NCI-H2081 treated with DMSO at 0.1 percent for 48 hours (cell line): ENCODE data around the gene PDLIM5.
"Not testable (repeated sequence)": the region's sequence is repeated elsewhere in the genome, so short reads cannot be mapped to it uniquely, and the experiment has no call there.

Experiments
- DNase-seq: peaks from one replicate; lab custom pipeline; 2025; lab: John Stamatoyannopoulos, UW

Gene PDLIM5

DNA sequence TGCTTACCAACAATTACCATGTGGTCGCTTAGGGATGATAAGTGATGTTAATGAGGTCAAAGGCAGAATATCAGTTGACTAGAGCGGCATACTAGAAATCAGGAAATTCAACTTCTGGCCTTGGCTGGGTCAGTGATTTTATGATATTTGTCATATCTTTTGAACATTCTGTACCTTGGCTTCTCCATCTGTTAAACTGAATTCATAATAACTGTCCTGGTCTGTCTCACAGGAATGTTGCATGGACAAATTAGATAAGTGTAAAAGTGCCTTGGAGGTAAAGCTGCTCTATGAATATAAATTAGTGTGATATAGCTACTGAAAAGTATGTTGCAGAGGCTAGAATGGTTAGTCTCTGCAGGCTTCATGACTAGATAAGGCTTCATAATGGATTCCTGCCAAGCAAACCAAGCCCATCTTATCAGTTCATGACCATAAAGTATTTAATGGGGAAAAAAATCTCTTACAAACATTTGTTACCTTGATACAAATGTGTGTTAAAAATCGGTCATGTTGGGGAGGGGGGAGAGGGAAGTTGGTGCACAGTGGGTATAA is 201.4 kb downstream of the PDLIM5 start:
- DNase-seq = no peak

DNA sequence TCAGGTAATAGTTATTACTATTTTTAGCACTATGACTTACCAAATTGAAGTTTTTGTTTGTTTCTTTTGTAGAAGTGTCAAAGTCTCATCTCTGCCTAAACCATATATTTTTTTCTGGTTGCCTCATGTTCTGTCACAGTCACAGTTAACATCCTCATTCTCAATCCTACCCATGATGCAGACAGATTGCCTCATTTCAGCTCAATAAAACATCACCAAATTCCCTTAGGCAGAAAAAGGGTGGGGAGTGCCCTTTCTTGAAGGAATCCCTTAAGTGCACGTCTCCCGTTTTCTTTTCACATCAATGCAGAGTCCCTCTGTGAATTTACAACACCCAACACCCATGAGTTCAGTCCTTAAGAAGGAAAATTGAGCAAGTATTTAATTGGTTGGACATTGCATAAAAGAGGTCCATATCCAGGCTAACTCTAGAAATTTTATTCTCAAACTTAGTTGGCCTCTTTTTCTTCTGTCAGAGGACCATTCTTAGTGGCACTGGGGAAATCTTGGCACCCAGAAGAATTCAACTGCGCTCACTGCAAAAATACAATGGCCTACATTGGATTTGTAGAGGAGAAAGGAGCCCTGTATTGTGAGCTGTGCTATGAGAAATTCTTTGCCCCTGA is 202.4 kb downstream of the PDLIM5 start:
- no peak for DNase-seq

DNA sequence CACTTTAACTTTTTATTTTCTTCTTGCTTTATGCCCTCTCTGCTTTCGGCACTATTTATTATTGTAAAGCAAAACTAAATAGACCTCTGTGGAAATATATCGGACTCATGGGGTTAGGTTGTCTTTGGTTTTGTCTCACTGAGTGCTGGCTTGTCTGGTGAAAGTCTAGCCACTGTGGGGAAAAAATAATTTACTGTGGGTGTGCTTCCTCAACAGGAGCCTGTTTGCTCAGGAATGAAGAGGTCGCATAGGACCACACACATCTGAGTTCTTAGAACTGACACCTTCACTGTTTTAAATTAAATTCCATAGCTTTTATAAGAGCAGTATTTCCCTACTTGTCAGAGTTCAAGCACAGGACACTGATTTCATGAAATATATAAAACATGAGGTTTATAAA is 203.0 kb downstream of the PDLIM5 start:
- DNase-seq = no peak

DNA sequence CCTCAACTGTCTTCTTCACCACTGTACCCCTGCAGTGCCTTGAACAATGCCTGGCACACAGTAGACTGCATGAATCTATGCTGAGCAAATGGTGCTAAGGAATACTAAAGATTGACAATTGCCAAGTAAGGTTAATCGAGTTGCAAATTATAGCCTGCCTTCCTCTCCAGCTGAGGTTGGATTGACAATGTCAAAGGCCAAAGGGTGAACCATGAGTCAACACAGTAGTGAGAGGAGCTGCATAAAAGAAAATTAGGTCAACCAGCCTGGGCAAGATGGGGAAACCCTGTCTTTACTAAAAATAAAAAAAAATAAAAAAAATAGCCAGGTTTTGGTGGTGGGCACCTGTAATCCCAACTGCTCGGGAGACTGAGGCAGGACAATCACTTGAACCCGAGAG is 208.9 kb downstream of the PDLIM5 start:
- DNase-seq = no peak

DNA sequence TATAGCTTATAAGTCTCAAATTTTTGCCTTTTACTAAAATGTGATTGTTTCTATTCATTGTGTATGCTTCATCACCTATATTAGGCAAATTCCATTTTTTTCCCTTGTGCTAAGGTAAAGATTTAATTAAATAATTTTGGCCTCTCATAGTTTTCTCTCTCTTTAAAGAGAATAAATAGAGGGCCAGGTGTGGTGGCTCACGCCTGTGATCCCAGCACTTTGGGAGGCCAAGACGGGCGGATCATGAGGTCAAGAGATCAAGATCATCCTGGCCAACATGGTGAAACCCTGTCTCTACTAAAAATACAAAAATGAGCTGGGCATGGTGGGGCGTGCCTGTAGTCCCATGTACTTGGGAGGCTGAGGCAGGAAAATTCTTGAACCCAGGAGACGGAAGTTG is 213.3 kb downstream of the PDLIM5 start:
- DNase-seq = not testable (repeated sequence)

DNA sequence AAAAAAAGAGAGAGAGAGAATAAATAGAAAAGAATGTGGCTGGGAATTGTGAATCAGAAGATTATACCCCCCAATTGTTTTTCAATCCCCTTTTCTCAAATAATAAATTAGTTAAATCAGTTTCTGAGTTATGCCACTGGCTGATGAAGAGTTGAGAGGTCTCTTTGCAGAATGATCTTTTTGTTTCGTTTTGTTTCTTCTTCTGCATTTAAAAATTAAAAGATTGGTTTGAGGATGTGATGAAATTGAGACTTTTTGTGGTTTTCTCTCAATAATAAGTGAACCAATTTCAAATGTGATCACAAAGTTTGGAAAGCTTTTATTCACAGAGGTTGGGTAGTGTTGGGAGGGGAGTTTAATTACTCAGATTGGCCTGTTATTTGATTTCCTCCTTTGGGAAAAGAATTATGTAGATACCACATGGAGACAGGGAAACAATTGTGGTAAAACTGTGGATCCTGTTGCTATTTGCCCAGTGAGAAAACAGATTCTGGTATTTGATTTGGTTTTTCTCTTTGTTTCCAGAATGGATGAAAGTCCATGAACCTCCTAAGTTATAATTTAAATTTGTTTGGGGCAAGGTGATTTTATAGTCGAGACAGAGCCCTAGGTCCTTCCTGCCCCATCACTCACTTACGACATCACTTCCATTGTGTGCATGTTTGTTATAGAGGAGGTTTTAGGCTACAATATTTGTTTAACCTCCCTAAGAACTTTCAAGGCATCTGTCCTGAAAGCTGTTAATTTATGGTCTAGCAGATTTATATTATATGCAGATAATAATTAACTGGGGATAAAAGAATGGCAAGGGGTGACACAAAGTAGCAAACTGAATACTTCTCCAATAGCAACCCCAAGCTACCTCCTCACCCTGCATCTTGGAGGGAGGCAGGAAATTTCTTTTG is 214.0 kb downstream of the PDLIM5 start:
- peak; percentile 54 for DNase-seq

DNA sequence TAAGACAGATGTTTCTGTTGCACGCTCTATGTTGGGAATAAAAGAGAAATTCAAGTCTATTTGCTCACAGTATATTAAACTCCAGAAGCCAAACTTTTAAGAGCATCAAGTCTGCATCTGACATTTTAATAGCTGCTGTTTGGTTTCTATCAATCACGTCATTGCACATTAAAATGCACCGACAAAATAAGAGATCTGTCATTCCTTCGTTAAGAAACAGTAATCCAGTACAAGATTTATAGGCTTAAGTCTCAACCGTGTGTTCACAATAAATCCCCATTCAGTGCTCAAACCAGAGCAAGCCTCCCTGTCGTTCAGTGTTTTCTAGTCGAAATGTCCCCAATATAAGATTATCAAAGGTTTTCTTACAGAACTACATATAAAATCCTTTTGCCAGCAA is 217.0 kb downstream of the PDLIM5 start:
- DNase-seq = no peak

DNA sequence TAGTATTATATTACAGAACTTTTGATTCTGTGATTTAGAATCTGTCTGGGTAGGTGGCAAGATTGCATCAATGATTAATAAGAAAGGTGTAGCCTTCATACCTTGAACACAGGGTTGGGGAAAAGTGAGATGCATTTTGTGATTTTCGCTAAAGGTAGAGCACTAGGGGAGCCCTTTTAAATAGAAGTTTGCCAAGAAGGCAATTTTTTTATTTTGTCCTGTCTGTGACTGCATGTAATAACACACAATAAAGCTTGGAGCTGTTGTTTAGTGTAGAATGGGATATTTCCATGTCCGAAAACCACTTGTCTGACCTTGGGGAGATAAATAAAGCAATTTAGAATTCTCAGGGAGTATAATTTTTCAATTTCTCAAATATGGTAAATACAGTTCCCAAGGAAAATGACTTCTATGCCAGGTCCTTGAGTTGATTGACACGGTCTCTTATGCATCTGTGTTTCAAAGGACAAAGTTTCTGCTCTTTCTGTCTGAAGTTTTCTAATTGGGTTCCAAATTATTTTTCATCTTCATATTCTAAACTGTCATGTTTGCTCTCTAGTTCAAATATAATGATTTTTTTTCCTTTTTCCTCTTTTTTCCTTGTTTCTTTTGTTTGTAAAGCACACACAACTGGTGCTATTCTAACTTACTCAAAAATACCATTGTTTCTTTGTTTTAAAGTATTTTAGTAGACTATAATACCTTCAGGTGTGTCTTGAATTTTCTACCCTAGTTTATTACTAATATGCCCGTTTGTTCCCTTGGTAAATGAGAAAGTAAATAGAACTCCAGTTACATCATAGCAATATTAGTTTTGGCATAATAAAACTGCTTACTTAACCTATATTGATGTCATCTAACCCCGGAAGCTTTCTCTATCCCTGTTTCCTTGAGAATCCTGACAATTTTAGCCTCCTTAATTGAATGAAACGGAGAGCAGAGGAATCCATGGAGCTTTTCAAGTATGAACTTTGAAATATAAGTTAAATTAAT is 218.2 kb downstream of the PDLIM5 start:
- no peak for DNase-seq

DNA sequence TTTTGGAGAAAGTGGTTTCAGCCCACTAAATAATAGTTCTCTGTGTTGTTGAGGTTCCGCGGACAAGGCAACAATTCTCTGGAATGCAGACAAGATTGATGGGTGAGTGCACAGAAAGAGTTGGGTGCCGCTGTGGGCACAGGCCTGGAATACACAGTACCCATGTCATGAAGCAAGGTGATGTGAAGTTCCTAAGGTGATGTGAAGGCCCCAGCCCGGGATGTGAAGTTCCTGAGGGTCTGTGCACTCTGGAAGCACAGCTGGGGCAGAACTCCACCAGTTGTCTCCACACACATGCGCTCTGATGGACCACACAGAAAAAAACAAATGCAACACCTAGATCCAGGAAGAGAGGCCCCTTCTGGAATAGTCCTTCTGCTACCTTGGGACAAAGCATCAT is 219.4 kb downstream of the PDLIM5 start:
- no peak for DNase-seq

DNA sequence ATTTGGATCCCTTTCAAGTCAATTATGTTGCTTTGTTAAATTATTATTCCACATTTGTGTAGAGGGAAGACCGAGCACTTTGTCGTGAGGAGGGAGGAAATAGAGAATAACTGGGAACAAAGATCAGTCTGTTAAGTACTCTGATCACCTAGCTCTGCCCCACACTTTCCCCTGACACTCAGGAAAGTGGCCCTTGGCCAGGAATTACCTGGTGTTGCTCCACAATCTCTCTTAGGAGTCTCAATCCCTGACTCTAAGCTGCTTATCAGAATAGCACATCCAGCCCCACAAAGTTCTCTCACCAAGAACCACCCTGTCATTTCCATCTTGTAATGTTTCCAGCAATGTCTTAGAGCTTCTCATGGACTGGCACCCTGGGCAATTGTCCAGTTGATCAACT is 222.2 kb downstream of the PDLIM5 start:
- no peak for DNase-seq

DNA sequence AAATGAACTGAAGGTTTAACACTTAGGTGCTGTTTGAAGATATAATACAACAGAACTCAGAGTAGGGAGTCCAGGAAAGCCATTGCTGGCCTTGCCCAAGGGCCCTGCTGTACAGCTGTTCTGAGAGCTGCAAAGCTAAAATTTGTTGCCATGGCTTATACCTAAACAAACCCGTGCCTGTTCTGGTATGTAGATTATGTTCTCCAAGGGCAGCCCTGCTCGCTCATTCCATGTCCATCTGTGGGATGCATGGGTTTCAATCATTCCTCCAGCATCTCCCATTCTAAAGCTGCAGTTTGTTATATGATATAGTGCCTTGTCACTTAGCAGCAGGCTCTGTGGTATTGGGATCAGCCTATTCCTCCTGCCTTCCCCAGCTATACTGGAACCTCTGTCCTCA is 225.2 kb downstream of the PDLIM5 start:
- no peak for DNase-seq

DNA sequence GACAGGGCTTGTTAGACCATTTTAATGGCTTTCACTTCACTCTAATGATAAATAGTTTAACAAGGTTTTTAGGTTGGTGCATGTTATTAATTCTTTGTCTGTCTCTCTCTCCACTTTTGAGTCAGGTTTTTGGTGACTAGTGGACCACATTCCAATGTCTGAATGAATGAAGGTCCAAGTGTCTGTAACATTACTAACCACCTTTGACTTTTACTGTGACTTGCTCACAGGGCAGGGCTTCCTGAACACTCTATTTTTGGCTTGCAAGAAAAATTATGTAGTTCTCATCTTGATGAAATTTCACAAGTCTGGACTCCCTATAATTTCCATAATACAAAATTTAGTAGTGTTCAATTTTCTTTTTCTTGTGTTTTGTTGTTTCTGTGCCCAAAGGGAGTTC is 227.2 kb downstream of the PDLIM5 start:
- no peak for DNase-seq

DNA sequence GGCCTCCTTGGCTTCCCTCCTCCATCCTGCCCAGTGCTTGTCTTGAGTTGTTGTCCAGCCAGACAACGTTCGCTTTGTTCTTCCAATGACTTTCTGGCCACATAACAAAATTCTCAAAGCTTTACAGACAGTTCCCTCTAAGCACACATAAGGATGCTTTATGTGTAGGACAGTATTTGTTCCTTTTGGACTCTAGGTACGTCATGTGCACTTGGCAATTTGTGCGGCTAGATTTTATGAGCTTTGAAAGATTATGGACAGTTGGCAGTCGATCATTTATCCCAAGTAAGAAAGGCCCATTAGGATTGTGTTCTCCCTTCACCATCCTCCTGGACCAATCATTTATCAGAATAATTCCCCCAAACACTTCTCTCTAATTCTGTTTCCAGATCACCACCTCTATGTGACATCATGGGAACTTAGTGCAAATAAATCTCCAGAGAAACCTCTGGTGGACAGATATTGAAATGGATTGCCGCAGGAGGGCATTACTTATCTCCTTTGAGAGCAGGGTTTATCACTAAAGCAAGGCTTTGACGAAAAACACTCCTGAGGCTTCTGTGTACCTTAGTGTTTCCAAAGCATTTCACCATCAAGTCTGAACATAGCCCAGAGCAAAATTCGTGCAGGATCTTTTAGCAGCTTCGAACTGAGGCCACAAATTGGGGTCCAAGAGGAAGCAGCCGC is 228.6 kb downstream of the PDLIM5 start:
- DNase-seq = no peak

DNA sequence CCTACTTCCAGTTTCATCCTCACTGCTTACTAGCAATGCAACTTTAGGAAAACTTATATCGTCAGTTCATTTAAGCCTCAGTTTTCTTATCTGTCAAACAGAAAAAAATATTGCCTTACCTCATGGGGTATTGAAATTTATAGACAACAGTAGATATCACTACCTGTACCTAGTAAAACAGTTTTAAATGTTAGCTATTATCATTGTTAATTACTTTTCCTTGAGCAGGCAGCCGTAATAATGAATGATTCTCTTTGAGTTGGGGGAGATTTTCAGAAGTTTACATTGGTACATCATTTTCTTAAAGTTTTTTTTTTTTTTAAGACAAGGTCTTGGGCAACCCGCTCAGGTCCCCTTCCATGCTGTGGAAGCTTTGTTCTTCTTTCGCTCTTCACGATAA is 234.3 kb downstream of the PDLIM5 start:
- DNase-seq = no peak

DNA sequence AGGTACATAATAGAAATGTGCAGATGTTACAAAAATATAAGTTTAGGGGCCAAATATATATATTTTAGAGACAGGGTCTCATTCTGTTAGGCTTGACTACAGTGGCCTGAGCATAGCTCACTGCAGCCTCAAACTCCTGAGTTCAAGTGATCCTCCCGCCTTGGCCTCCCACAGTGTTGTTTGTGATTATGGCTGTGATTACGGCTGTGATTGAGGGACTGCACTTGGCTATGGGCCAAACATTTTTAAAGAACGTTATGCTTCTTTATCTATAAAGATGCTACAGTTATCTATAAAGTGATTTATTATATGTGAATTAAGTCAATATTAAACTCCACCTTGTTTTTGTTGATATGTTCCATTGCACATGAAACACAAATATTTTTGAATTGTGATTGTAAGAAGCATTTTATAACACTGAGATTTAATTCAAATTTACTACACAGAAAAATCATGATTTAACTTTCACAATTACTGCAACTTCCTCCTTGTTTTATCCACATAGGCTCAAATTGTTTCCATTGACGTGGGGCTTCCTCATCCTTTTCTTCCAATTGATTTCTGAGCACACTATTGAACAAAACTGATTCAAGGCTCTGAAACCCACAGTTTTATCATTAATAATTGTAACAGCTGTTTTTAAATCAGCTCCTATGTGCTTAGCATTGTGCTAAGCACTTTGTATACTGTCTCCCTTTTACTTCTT is 237.6 kb downstream of the PDLIM5 start:
- DNase-seq = no peak

DNA sequence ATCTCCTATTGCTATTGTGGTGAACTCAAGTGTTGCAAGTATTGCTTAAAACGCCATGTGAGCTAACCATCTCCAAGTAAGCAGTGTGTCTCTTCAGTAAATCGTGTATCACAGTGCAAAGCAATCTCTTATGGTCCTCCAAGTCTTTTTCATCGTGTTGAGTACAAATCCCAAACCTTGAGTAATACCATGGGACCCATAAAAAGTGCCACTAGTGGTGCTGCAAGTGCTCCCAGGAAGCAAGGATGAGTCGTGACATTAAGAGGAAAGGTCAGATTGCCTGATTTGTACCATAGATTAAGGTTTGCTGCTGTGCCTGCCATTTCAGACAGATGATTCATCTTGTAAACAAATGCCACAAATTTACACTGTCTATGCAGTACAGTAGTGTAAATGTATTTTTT is 239.1 kb downstream of the PDLIM5 start:
- DNase-seq = no peak

DNA sequence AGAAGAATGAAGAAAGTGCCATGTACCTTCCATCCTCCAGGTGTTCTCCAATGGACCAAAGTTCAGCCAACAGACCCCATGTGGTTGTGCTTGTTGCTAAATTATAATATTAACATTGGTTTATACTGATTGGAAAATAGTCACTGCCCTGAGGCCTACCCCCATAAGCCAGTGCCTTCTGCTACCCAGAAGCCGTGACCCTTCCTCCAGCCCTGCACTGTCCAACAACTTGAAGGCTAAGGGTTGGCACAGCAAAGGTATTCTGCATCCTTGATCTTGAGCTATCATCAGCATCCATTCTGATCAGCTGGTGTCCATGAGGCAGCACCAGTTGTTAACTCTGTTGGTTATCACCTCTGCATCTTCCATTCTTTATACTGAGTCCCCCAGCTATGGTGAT is 239.8 kb downstream of the PDLIM5 start:
- DNase-seq = no peak

DNA sequence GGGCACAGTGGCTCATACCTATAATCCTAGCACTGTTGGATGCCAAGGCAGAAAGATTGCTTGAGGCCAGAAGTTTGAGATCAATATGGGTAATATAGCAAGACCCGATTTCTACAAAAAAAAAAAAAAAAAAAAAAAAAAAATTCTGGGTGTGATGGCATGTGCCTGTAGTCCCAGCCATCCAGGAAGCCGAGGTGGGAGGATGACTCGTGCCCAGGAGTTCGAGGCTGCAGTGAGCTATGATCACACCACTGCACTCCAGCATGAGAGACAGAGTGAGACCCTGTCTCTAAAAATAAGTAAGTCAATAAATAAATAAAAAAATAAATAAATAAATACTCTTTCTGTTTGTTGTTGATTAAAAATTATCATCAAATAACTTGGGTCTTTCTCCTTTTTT is 243.6 kb downstream of the PDLIM5 start:
- DNase-seq = no peak

DNA sequence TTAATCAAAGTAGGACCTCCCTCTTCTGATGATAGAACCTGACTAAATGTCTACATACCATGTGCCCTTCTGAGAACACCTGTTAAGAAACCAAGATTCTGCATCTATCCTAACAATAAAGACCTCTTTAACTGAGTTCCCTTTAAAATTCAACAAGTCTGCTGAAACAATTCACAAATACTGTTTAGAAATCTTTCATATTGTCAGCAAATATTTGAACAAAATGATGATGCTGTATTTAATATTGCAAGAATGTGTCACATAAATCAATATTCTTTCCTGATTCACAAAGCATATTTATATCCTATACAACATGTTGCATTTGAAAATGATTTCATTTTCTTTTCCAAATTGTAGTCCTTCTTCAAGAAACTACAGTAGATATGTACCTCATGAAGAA is 246.4 kb downstream of the PDLIM5 start:
- no peak for DNase-seq

DNA sequence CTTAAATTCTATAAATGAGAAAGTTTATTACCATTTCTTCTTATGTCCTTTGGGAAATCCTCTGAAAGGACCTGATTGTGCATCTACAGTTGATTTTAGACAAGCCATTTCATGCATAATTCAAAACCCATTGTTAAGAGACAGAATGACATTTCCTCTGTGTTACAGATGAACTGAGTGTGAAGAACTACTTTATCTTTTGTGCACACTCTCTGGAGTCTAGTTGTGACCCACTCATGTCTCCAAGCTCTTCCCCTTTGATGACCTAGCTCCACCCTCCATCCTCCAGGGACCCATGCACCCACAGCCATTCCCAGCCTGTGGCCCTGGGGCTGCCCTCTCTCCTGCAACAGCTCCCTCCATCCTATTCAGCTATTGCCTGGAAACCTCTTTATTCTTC is 248.6 kb downstream of the PDLIM5 start:
- no peak for DNase-seq
